Spleen (tissue), 7 donors: ENCODE data around the gene CHMP1B.

Experiments
- POLR2A ChIP-seq, 3 donors: fragments of 450-650 bp; IDR thresholded peaks; one replicate each; pipeline ENCODE4 v1.5.1; 2017; ENCODE audit warnings: antibody characterized with exemption in 3 of 3, mild to moderate bottlenecking in 1 of 3
- POLR2AphosphoS5 ChIP-seq, 3 donors: sonication (generic); formaldehyde crosslinking; IDR thresholded peaks; one replicate each; pipeline ENCODE4 v1.5.1; 2017; ENCODE audit warnings: antibody characterized with exemption in 3 of 3
- TF ChIP-seq, protein P1 (sequence below), 11 experiments: fragments of 200-600 bp in 7 of 11; fragments of 450-650 bp in 4 of 11; sonication (generic) in 4 of 11; IDR thresholded peaks in 8 of 11; conservative IDR thresholded peaks in 3 of 11; 1 replicate in 7 of 11; 2 replicates in 4 of 11; pipeline versions ENCODE4 v1.4.0 to v1.8.0; 2016 to 2021; ENCODE audit warnings: antibody characterized with exemption in 11 of 11, inconsistent platforms in 4 of 11, mild to moderate bottlenecking in 1 of 11
- donor health status: DM: no; HTN: no; CAD: no; lungs with moderate emphysema.
- donor health status: DM: no; HTN: no; CAD: no.
- donor health status: DM: no; HTN: no; CAD: no.

DNA sequence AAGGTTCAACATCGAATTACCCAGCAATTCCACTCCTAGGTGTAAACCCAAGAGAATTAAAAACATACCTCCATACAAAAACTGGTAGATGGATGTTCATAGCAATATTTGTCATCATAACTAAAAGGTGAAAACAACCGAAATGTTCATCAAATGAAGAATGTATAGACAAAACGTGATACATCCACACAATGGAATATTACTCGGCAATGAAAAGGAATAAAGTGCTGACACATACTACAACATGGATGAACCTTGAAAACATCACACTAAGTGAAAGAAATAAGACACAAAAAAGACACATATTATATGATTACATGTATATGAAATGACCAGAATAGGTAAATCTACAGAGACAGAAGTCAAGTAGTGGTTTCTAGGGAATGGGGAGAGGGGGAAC, 20.6 kb upstream of the CHMP1B start:
- TF ChIP-seq, protein P1, sequence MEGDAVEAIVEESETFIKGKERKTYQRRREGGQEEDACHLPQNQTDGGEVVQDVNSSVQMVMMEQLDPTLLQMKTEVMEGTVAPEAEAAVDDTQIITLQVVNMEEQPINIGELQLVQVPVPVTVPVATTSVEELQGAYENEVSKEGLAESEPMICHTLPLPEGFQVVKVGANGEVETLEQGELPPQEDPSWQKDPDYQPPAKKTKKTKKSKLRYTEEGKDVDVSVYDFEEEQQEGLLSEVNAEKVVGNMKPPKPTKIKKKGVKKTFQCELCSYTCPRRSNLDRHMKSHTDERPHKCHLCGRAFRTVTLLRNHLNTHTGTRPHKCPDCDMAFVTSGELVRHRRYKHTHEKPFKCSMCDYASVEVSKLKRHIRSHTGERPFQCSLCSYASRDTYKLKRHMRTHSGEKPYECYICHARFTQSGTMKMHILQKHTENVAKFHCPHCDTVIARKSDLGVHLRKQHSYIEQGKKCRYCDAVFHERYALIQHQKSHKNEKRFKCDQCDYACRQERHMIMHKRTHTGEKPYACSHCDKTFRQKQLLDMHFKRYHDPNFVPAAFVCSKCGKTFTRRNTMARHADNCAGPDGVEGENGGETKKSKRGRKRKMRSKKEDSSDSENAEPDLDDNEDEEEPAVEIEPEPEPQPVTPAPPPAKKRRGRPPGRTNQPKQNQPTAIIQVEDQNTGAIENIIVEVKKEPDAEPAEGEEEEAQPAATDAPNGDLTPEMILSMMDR (IDR thresholded peaks at IDR 0.05 in 8 of 11, conservative IDR thresholded peaks at IDR 0.05 in 3 of 11): no peak
- TF ChIP-seq POLR2A (IDR thresholded peaks at IDR 0.05) (no peak), POLR2AphosphoS5 (IDR thresholded peaks at IDR 0.05) (no peak)
